Measurements from ENCODE around the gene ZDHHC15.

- TF ChIP-seq, protein P1, sequence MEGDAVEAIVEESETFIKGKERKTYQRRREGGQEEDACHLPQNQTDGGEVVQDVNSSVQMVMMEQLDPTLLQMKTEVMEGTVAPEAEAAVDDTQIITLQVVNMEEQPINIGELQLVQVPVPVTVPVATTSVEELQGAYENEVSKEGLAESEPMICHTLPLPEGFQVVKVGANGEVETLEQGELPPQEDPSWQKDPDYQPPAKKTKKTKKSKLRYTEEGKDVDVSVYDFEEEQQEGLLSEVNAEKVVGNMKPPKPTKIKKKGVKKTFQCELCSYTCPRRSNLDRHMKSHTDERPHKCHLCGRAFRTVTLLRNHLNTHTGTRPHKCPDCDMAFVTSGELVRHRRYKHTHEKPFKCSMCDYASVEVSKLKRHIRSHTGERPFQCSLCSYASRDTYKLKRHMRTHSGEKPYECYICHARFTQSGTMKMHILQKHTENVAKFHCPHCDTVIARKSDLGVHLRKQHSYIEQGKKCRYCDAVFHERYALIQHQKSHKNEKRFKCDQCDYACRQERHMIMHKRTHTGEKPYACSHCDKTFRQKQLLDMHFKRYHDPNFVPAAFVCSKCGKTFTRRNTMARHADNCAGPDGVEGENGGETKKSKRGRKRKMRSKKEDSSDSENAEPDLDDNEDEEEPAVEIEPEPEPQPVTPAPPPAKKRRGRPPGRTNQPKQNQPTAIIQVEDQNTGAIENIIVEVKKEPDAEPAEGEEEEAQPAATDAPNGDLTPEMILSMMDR (IDR thresholded peaks at IDR 0.05; ENCODE audit: low read length) = no peak
- TF ChIP-seq EZH2 (IDR thresholded peaks at IDR 0.05; ENCODE audit: borderline replicate concordance, low read length) = no peak
These were observed 195.2 kb downstream of the ZDHHC15 start for GRCh38 chrX:75327607-75328006.

All from OCI-LY1 (cell line).